Ishikawa (cell line): ENCODE data around the gene DARS1.

Experiments used
- CEBPB ChIP-seq: IDR thresholded peaks from 2 replicates; pipeline ENCODE4 v1.6.1; 2012
- CREB1 ChIP-seq: IDR thresholded peaks from 2 replicates; pipeline ENCODE4 v1.6.1; 2012; ENCODE audit warnings: low read depth
- EGR1 ChIP-seq: IDR thresholded peaks from 2 replicates; pipeline ENCODE4 v1.6.1; 2012
- EP300 ChIP-seq: IDR thresholded peaks from 2 replicates; pipeline ENCODE4 v1.6.1; 2012; ENCODE audit warnings: borderline replicate concordance
- FOXM1 ChIP-seq: IDR thresholded peaks from 2 replicates; pipeline ENCODE4 v1.6.1; 2012; ENCODE audit warnings: low read depth, borderline replicate concordance
- MAX ChIP-seq: IDR thresholded peaks from 2 replicates; pipeline ENCODE4 v1.6.1; 2012
- RAD21 ChIP-seq: IDR thresholded peaks from 2 replicates; pipeline ENCODE4 v1.6.1; 2012; ENCODE audit warnings: low read depth
- TAF1 ChIP-seq: IDR thresholded peaks from 2 replicates; pipeline ENCODE4 v1.6.1; 2012; ENCODE audit warnings: low read depth, mild to moderate bottlenecking
- TCF12 ChIP-seq: IDR thresholded peaks from 2 replicates; pipeline ENCODE4 v1.6.1; 2012; ENCODE audit warnings: low read depth
- TEAD4 ChIP-seq: IDR thresholded peaks from 2 replicates; pipeline ENCODE4 v1.6.1; 2012
- YY1 ChIP-seq: IDR thresholded peaks from 2 replicates; pipeline ENCODE4 v1.6.1; 2012; ENCODE audit warnings: low read depth
- ZBTB7A ChIP-seq: IDR thresholded peaks from 2 replicates; pipeline ENCODE4 v1.6.1; 2012; ENCODE audit warnings: low read depth
- TF ChIP-seq, protein P1 (sequence below): IDR thresholded peaks from 2 replicates; pipeline ENCODE4 v1.6.1; 2012; ENCODE audit warnings: low read depth, mild to moderate bottlenecking
- TF ChIP-seq, protein P2 (sequence below): IDR thresholded peaks from 2 replicates; pipeline ENCODE4 v1.6.1; 2012

DNA sequence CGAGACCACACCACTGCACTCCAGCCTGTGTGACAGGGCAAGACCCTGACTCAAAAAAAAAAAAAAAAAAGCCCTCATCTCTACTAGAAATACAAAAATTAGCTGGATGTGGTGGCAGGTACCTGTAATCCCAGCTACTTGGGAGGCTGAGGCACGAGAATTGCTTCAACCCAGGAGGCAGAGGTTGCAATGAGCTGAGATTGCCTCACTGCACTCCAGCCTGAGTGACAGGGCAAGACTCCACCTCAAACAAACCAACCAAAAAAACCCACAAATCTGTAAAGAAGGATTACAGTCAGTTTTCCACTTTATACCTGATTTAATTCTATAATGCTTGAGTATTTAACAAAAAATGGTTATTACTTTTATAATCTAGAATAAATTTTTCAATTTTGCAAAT lies 9.7 kb downstream of the DARS1 start:
- no peak for TF ChIP-seq EP300
- TF ChIP-seq, protein P1, sequence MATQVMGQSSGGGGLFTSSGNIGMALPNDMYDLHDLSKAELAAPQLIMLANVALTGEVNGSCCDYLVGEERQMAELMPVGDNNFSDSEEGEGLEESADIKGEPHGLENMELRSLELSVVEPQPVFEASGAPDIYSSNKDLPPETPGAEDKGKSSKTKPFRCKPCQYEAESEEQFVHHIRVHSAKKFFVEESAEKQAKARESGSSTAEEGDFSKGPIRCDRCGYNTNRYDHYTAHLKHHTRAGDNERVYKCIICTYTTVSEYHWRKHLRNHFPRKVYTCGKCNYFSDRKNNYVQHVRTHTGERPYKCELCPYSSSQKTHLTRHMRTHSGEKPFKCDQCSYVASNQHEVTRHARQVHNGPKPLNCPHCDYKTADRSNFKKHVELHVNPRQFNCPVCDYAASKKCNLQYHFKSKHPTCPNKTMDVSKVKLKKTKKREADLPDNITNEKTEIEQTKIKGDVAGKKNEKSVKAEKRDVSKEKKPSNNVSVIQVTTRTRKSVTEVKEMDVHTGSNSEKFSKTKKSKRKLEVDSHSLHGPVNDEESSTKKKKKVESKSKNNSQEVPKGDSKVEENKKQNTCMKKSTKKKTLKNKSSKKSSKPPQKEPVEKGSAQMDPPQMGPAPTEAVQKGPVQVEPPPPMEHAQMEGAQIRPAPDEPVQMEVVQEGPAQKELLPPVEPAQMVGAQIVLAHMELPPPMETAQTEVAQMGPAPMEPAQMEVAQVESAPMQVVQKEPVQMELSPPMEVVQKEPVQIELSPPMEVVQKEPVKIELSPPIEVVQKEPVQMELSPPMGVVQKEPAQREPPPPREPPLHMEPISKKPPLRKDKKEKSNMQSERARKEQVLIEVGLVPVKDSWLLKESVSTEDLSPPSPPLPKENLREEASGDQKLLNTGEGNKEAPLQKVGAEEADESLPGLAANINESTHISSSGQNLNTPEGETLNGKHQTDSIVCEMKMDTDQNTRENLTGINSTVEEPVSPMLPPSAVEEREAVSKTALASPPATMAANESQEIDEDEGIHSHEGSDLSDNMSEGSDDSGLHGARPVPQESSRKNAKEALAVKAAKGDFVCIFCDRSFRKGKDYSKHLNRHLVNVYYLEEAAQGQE = no peak
- no peak for TF ChIP-seq MAX
- no peak for TF ChIP-seq EGR1
- TF ChIP-seq CREB1 = no peak
- TF ChIP-seq TAF1 = no peak
- TF ChIP-seq, protein P2, sequence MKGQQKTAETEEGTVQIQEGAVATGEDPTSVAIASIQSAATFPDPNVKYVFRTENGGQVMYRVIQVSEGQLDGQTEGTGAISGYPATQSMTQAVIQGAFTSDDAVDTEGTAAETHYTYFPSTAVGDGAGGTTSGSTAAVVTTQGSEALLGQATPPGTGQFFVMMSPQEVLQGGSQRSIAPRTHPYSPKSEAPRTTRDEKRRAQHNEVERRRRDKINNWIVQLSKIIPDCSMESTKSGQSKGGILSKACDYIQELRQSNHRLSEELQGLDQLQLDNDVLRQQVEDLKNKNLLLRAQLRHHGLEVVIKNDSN = no peak
- TF ChIP-seq RAD21 = no peak
- no peak for TF ChIP-seq YY1
- TF ChIP-seq TEAD4 = no peak
- TF ChIP-seq FOXM1 = no peak
- TF ChIP-seq CEBPB = no peak
- no peak for TF ChIP-seq ZBTB7A
- no peak for TF ChIP-seq TCF12
